Measurements from ENCODE around the gene ANGPTL2. TPM values are rescaled to one million over a fixed set of nuclear protein-coding genes. Genes with fewer than 3 reads are reported as not detected.
A peak's percentile ranks its signal among the peaks of the same experiment; 100 is the strongest.

ANGPTL2 gene
- total RNA-seq, 4 donors from 2014 or later, result 10.2 to 65.3 (median 32.0) TPM

GRCh38 chr9:127139071-127139731, 16.8 kb upstream of the ANGPTL2 start:
- H3K27me3 ChIP-seq, result no peaks in the 10 kb centered on the region
- no peak overlapping the region for H3K27ac ChIP-seq
- no peak overlapping the region for H3K4me3 ChIP-seq
- H3K9me3 ChIP-seq, result no peaks in the 10 kb centered on the region
- peaks cover 7 to 12% of the 10 kb centered on the region in 2 donors for H3K4me1 ChIP-seq
- TF ChIP-seq POLR2A (IDR thresholded peaks at IDR 0.05) (no peak), CTCF (IDR thresholded peaks at IDR 0.05) (no peak)
- intact Hi-C loops (cut with DNase I; ENCODE audit: low total_unique reads), result no loop called here
- H3K36me3 ChIP-seq, result no peaks in the 10 kb centered on the region
- DNase-seq, result peak in 1 of 2 donors; percentile 12

GRCh38 chr9:127138444-127138843, 16.0 kb upstream of the ANGPTL2 start:
- DNase-seq, result peak in 1 of 2 donors; percentile 9
- Histone ChIP-seq H3K4me1 (peaks cover 7 to 15% of the 10 kb centered on the region in 2 donors), H3K9me3 (no peaks in the 10 kb centered on the region), H3K4me3 (no peak overlapping the region), H3K36me3 (no peaks in the 10 kb centered on the region), H3K27me3 (no peaks in the 10 kb centered on the region), H3K27ac (no peak overlapping the region)
- intact Hi-C loops (cut with DNase I; ENCODE audit: low total_unique reads), result no loop called here
- TF ChIP-seq CTCF (IDR thresholded peaks at IDR 0.05), result no peak
- no peak for TF ChIP-seq POLR2A (IDR thresholded peaks at IDR 0.05)

- Histone ChIP-seq H3K27ac (no peak overlapping the region), H3K4me1 (peaks cover 7 to 21% of the 10 kb centered on the region in 2 donors), H3K4me3 (no peak overlapping the region), H3K36me3 (no peaks in the 10 kb centered on the region), H3K9me3 (no peaks in the 10 kb centered on the region), H3K27me3 (no peaks in the 10 kb centered on the region)
- no peak for TF ChIP-seq POLR2A (IDR thresholded peaks at IDR 0.05)
- no peak for TF ChIP-seq CTCF (IDR thresholded peaks at IDR 0.05)
- peak in 1 of 2 donors; percentile 8 for DNase-seq
- intact Hi-C loops (cut with DNase I; ENCODE audit: low total_unique reads), result no loop called here
Measured at GRCh38 chr9:127137640-127138360, 15.4 kb upstream of the ANGPTL2 start.

- peak in 1 of 2 donors; percentile 6 for DNase-seq
- no peaks in the 10 kb centered on the region for H3K27me3 ChIP-seq
- intact Hi-C loops (cut with DNase I; ENCODE audit: low total_unique reads), result no loop called here
- H3K9me3 ChIP-seq, result no peaks in the 10 kb centered on the region
- H3K36me3 ChIP-seq, result no peaks in the 10 kb centered on the region
- no peak for TF ChIP-seq POLR2A (IDR thresholded peaks at IDR 0.05)
- TF ChIP-seq CTCF (IDR thresholded peaks at IDR 0.05), result no peak
- H3K27ac ChIP-seq, result no peak overlapping the region
- no peak overlapping the region for H3K4me3 ChIP-seq
- H3K4me1 ChIP-seq, result peaks cover 7 to 22% of the 10 kb centered on the region in 2 donors
Measured at GRCh38 chr9:127136880-127137639, 14.6 kb upstream of the ANGPTL2 start.

Measured in uterus (tissue), 4 donors.